NCI-H748 (cell line): ENCODE data around the gene TIMP2.
A peak's percentile ranks its signal among the peaks of the same experiment; 100 is the strongest.
"Not testable (repeated sequence)": the region's sequence is repeated elsewhere in the genome, so short reads cannot be mapped to it uniquely, and the experiment has no call there.

Source experiments
- DNase-seq: peaks from one replicate; lab custom pipeline; 2025; ENCODE audit not compliant: unreplicated experiment; lab: John Stamatoyannopoulos, UW

The TIMP2 gene

GRCh38 chr17:78956254-78956653 is 31.1 kb upstream of the TIMP2 start:
- DNase-seq = no peak

GRCh38 chr17:78954684-78955083 is 29.5 kb upstream of the TIMP2 start:
- DNase-seq = no peak

GRCh38 chr17:78953356-78954350 is 28.5 kb upstream of the TIMP2 start:
- DNase-seq = peak; percentile 13

- no peak for DNase-seq
Measured at GRCh38 chr17:78952706-78953105, 27.5 kb upstream of the TIMP2 start.

GRCh38 chr17:78951967-78952551 is 26.9 kb upstream of the TIMP2 start:
- DNase-seq = no peak

GRCh38 chr17:78950870-78951269 is 25.7 kb upstream of the TIMP2 start:
- DNase-seq = no peak

GRCh38 chr17:78947235-78948149 is 22.3 kb upstream of the TIMP2 start:
- DNase-seq = no peak

GRCh38 chr17:78946631-78947030 is 21.4 kb upstream of the TIMP2 start:
- DNase-seq = no peak

GRCh38 chr17:78946131-78946530 is 20.9 kb upstream of the TIMP2 start:
- DNase-seq = no peak

- DNase-seq = not testable (repeated sequence)
Measured at GRCh38 chr17:78945455-78945854, 20.3 kb upstream of the TIMP2 start.

GRCh38 chr17:78944956-78945355 is 19.8 kb upstream of the TIMP2 start:
- no peak for DNase-seq

- DNase-seq = no peak
Measured at GRCh38 chr17:78944026-78944425, 18.8 kb upstream of the TIMP2 start.

- peak; percentile 64 for DNase-seq
Measured at GRCh38 chr17:78940708-78941107, 15.5 kb upstream of the TIMP2 start.

- no peak for DNase-seq
Measured at GRCh38 chr17:78940258-78940657, 15.1 kb upstream of the TIMP2 start.

GRCh38 chr17:78939615-78940014 is 14.4 kb upstream of the TIMP2 start:
- DNase-seq = no peak

GRCh38 chr17:78937561-78937960 is 12.4 kb upstream of the TIMP2 start:
- no peak for DNase-seq

GRCh38 chr17:78935419-78936323 is 10.5 kb upstream of the TIMP2 start:
- no peak for DNase-seq

- no peak for DNase-seq
Measured at GRCh38 chr17:78934681-78935418, 9.7 kb upstream of the TIMP2 start.

GRCh38 chr17:78933959-78934568 is 8.9 kb upstream of the TIMP2 start:
- peak; percentile 79 for DNase-seq
